ENCODE data around the gene OPALIN.

DNA sequence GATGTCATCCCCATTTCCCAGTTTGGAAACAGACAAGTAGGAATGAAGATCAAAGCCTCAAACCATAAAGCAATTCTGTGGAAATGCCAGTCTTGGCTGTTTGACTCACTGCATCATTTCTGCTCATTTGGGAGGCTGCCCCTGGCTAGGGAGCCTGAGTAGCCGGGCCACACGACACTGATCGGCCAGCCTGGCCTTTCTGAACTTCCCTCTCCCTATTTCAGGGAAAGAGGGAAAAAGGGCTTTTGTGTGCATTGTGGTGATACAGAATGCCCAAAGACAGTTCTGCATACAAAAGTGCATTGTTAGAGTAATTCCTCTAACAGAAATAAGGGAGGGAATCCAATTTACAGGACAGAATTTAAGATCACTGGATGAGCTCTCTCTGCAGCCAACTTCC, 41.7 kb upstream of the OPALIN start:
- TF ChIP-seq, protein P1, sequence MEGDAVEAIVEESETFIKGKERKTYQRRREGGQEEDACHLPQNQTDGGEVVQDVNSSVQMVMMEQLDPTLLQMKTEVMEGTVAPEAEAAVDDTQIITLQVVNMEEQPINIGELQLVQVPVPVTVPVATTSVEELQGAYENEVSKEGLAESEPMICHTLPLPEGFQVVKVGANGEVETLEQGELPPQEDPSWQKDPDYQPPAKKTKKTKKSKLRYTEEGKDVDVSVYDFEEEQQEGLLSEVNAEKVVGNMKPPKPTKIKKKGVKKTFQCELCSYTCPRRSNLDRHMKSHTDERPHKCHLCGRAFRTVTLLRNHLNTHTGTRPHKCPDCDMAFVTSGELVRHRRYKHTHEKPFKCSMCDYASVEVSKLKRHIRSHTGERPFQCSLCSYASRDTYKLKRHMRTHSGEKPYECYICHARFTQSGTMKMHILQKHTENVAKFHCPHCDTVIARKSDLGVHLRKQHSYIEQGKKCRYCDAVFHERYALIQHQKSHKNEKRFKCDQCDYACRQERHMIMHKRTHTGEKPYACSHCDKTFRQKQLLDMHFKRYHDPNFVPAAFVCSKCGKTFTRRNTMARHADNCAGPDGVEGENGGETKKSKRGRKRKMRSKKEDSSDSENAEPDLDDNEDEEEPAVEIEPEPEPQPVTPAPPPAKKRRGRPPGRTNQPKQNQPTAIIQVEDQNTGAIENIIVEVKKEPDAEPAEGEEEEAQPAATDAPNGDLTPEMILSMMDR (IDR thresholded peaks at IDR 0.05): no peak
- TF ChIP-seq EZH2 (IDR thresholded peaks at IDR 0.05; ENCODE audit: borderline replicate concordance, insufficient read depth, low read depth, low read length, poor library complexity, severe bottlenecking): no peak
